Central memory CD4-positive, alpha-beta T cell (primary cell): Measurements from ENCODE around the gene PRADC1.

Experiments used
- DNase-seq: peaks from one replicate; pipeline ENCODE4 v3.0.0; 2022

The PRADC1 gene

GRCh38 chr2:73233932-73234832 is 1.1 kb upstream of the PRADC1 start, which contains the start of gene CCT7:
CCT7 (plus strand) TSS chr2:73234308; CDS start chr2:73234379, 71 bp downstream.
- DNase-seq, result peak; percentile 89

GRCh38 chr2:73232403-73233153 is 461 bp downstream of the PRADC1 start:
- peak; percentile 18 for DNase-seq

- no peak for DNase-seq
Measured at GRCh38 chr2:73228631-73229030, 4.4 kb downstream of the PRADC1 start.

GRCh38 chr2:73227086-73227485 is 6.0 kb downstream of the PRADC1 start:
- no peak for DNase-seq

- no peak for DNase-seq
Measured at GRCh38 chr2:73225513-73226360, 7.3 kb downstream of the PRADC1 start.

GRCh38 chr2:73223821-73224220 is 9.2 kb downstream of the PRADC1 start:
- DNase-seq, result no peak

- DNase-seq, result no peak
Measured at GRCh38 chr2:73218298-73218697, 14.7 kb downstream of the PRADC1 start.

GRCh38 chr2:73217826-73218225 is 15.2 kb downstream of the PRADC1 start:
- DNase-seq, result no peak

GRCh38 chr2:73217160-73217559 is 15.9 kb downstream of the PRADC1 start:
- no peak for DNase-seq

GRCh38 chr2:73215254-73215653 is 17.8 kb downstream of the PRADC1 start:
- no peak for DNase-seq

GRCh38 chr2:73214120-73215035 is 18.7 kb downstream of the PRADC1 start, which contains the start of gene SMYD5:
SMYD5 (plus strand) TSS chr2:73214245; CDS start chr2:73214267, 22 bp downstream.
- DNase-seq, result peak; percentile 87

- DNase-seq, result peak; percentile 53
Measured at GRCh38 chr2:73212448-73213176, 20.4 kb downstream of the PRADC1 start.

GRCh38 chr2:73212098-73212447 is 21.0 kb downstream of the PRADC1 start:
- DNase-seq, result no peak

- no peak for DNase-seq
Measured at GRCh38 chr2:73210696-73211095, 22.3 kb downstream of the PRADC1 start.

- DNase-seq, result no peak
Measured at GRCh38 chr2:73210019-73210418, 23.0 kb downstream of the PRADC1 start.

- no peak for DNase-seq
Measured at GRCh38 chr2:73208258-73208657, 24.8 kb downstream of the PRADC1 start.

GRCh38 chr2:73205611-73206010 is 27.4 kb downstream of the PRADC1 start:
- DNase-seq, result no peak

- DNase-seq, result no peak
Measured at GRCh38 chr2:73203055-73203681, 29.9 kb downstream of the PRADC1 start.

GRCh38 chr2:73202156-73203054 is 30.6 kb downstream of the PRADC1 start, which contains the start of gene NOTO:
NOTO (plus strand) TSS chr2:73202574; CDS start chr2:73202667, 93 bp downstream.
- no peak for DNase-seq
